GM12891 (cell line): ENCODE measurements around the gene PXDC1.

ENCODE experiments used
- PAX5 ChIP-seq: IDR thresholded peaks from 2 replicates; pipeline ENCODE4 v1.6.1; 2011; ENCODE audit warnings: low read length, moderate library complexity, mild to moderate bottlenecking; ENCODE audit not compliant: insufficient read depth, severe bottlenecking
- POLR2A ChIP-seq: IDR thresholded peaks from 2 replicates; pipeline ENCODE4 v1.6.1; 2011; ENCODE audit warnings: low read depth, low read length, control low read depth
- POLR2AphosphoS5 ChIP-seq: IDR thresholded peaks from 2 replicates; pipeline ENCODE4 v1.6.1; 2011; ENCODE audit warnings: low read depth, low read length, control low read depth
- POU2F2 ChIP-seq: IDR thresholded peaks from 2 replicates; pipeline ENCODE4 v1.6.1; 2011; ENCODE audit warnings: low read depth, mild to moderate bottlenecking, control low read depth, low read length, moderate library complexity
- SPI1 ChIP-seq: IDR thresholded peaks from 2 replicates; pipeline ENCODE4 v1.6.1; 2011; ENCODE audit warnings: low read depth, low read length, control low read depth
- TAF1 ChIP-seq: IDR thresholded peaks from 2 replicates; pipeline ENCODE4 v1.6.1; 2011; ENCODE audit warnings: low read depth, low read length, control low read depth

- TF ChIP-seq POLR2A: no peak
- TF ChIP-seq POLR2AphosphoS5: no peak
- no peak for TF ChIP-seq TAF1
- no peak for TF ChIP-seq PAX5
- TF ChIP-seq SPI1: no peak
- TF ChIP-seq POU2F2: no peak
Measured at GRCh38 chr6:3727593-3728108, 23.9 kb downstream of the PXDC1 start.
